Loucy (cell line): Measurements from ENCODE around the gene SIPA1.
"Not testable (repeated sequence)": the region's sequence is repeated elsewhere in the genome, so short reads cannot be mapped to it uniquely, and the experiment has no call there.

ENCODE experiments used
- CTCF ChIP-seq: fragments of 200-600 bp; sonication (generic); conservative IDR thresholded peaks from 2 replicates; pipeline ENCODE4 v1.5.1; 2014; ENCODE audit warnings: mild to moderate bottlenecking, antibody characterized with exemption, low read length
- EZH2phosphoT487 ChIP-seq: fragments of 200-600 bp; IDR thresholded peaks from 2 replicates; pipeline ENCODE4 v1.6.1; 2018; ENCODE audit warnings: antibody characterized with exemption, mild to moderate bottlenecking, moderate library complexity, borderline replicate concordance

GRCh38 chr11:65660908-65661307 is 23.0 kb downstream of the SIPA1 start:
- TF ChIP-seq CTCF, EZH2phosphoT487: not testable (repeated sequence)
